ENCODE data around the gene GBF1.
"Not testable (repeated sequence)": the region's sequence is repeated elsewhere in the genome, so short reads cannot be mapped to it uniquely, and the experiment has no call there.

GBF1 gene

GRCh38 chr10:102234888-102235597 is 10.3 kb upstream of the GBF1 start:
- DNase-seq, result no peak

- no peak for DNase-seq
Measured at GRCh38 chr10:102235598-102235920, 9.8 kb upstream of the GBF1 start.

GRCh38 chr10:102236006-102236405 is 9.3 kb upstream of the GBF1 start:
- DNase-seq, result no peak

GRCh38 chr10:102237711-102238252 is 7.5 kb upstream of the GBF1 start:
- no peak for DNase-seq

GRCh38 chr10:102240467-102241031 is 4.8 kb upstream of the GBF1 start:
- DNase-seq, result no peak

- DNase-seq, result no peak
Measured at GRCh38 chr10:102241032-102241443, 4.3 kb upstream of the GBF1 start.

- peak; percentile 89 to 94 for DNase-seq
Measured at GRCh38 chr10:102241444-102242117, 3.8 kb upstream of the GBF1 start, which contains the start of gene PITX3. PITX3 (minus strand) TSS chr10:102241512; CDS start chr10:102232080, 9,432 bp downstream.

- DNase-seq, result no peak
Measured at GRCh38 chr10:102242118-102242485, 3.2 kb upstream of the GBF1 start.

GRCh38 chr10:102243309-102243708 is 2.0 kb upstream of the GBF1 start:
- DNase-seq, result no peak

- no peak for DNase-seq
Measured at GRCh38 chr10:102245932-102246251, 560 bp downstream of the GBF1 start.

GRCh38 chr10:102246261-102246660 is 929 bp downstream of the GBF1 start:
- peak in 1 of 2 donors; percentile 39 for DNase-seq

GRCh38 chr10:102247734-102248133 is 2.4 kb downstream of the GBF1 start:
- peak; percentile 29 to 45 for DNase-seq

- not testable (repeated sequence) for DNase-seq
Measured at GRCh38 chr10:102252508-102252907, 7.2 kb downstream of the GBF1 start.

GRCh38 chr10:102254426-102254825 is 9.1 kb downstream of the GBF1 start:
- DNase-seq, result no peak

GRCh38 chr10:102255404-102255803 is 10.1 kb downstream of the GBF1 start:
- DNase-seq, result no peak

GRCh38 chr10:102261196-102261595 is 15.9 kb downstream of the GBF1 start:
- DNase-seq, result no peak

GRCh38 chr10:102261842-102262241 is 16.5 kb downstream of the GBF1 start:
- DNase-seq, result no peak

- DNase-seq, result no peak
Measured at GRCh38 chr10:102262744-102263370, 17.5 kb downstream of the GBF1 start.

- DNase-seq, result no peak
Measured at GRCh38 chr10:102264371-102264770, 19.0 kb downstream of the GBF1 start.

- DNase-seq, result no peak
Measured at GRCh38 chr10:102266670-102267069, 21.3 kb downstream of the GBF1 start.

- DNase-seq, result no peak
Measured at GRCh38 chr10:102267748-102268147, 22.4 kb downstream of the GBF1 start.

- DNase-seq, result no peak
Measured at GRCh38 chr10:102268375-102268888, 23.1 kb downstream of the GBF1 start.

GRCh38 chr10:102269017-102269416 is 23.7 kb downstream of the GBF1 start:
- DNase-seq, result peak; percentile 9 to 12
